Measurements from ENCODE around the gene HAGH.

DNA sequence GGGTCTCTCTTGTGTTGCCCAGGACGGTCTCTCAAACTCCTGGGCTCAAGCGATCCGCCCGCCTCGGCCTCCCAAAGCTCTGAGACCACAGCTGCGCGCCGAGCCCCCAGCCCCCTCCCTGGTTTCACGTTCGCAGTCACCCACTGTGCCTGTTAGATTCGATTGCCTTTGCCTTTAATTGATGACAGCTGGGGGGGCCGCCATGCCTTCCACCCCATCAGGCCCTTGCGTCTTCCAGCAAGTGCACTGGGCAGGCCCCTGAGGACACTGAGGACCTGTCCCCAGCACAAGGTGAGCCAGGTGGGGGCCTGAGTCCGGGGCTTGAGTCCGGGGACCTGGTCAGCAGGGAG, 36.4 kb downstream of the HAGH start:
- TF ChIP-seq CTCF (IDR thresholded peaks at IDR 0.05; ENCODE audit: low read length) = no peak
- no peak for TF ChIP-seq EZH2phosphoT487 (IDR thresholded peaks at IDR 0.05; ENCODE audit: low read length)
